Esophagus (tissue), 2 donors: ENCODE results near the gene IFNA21. TPM values are rescaled to one million over a fixed set of nuclear protein-coding genes. Genes with fewer than 3 reads are reported as not detected.

Experiments
- polyA plus RNA-seq, 2 donors: library from polyadenylated mRNA; stranded (reverse); fragments of 200-250 nt; gene quantifications; one replicate each; pipeline ENCODE4 v1.2.3, GENCODE V29; 2013
- donor health status: healthy with polysubstance abuse.
- donor health status: Bipolar disorder and iron deficiency.

The IFNA21 gene
- polyA plus RNA-seq, 2 donors: not detected

Other genes with a start within 250 kb of the IFNA21 start
- 1 to 10 TPM in 1 of 2 donors, under 1 TPM in 1; 0.98 to 1.1 TPM for gene HACD4, start 135.0 kb downstream of the IFNA21 start, polyA plus RNA-seq
- not detected for gene IFNB1, start 88.7 kb downstream of the IFNA21 start, polyA plus RNA-seq
- gene IFNW1, start 24.8 kb downstream of the IFNA21 start, polyA plus RNA-seq: not detected
- not detected for gene IFNA4, start 20.9 kb upstream of the IFNA21 start, polyA plus RNA-seq
- gene IFNA7, start 35.5 kb upstream of the IFNA21 start, polyA plus RNA-seq: not detected
- gene IFNA10, start 40.5 kb upstream of the IFNA21 start, polyA plus RNA-seq: not detected
- not detected for gene IFNA16, start 50.7 kb upstream of the IFNA21 start, polyA plus RNA-seq
- gene IFNA17, start 61.6 kb upstream of the IFNA21 start, polyA plus RNA-seq: not detected
- gene IFNA14, start 73.3 kb upstream of the IFNA21 start, polyA plus RNA-seq: not detected
- gene IFNA5, start 138.7 kb upstream of the IFNA21 start, polyA plus RNA-seq: under 1 TPM in 1 of 2 donors, not detected in 1; 0.04 TPM
- gene KLHL9, start 168.7 kb upstream of the IFNA21 start, polyA plus RNA-seq: 1 to 10 TPM; 5.0 to 5.9 TPM
- not detected for gene IFNA6, start 184.2 kb upstream of the IFNA21 start, polyA plus RNA-seq
- not detected for gene IFNA13, start 201.4 kb upstream of the IFNA21 start, polyA plus RNA-seq
- gene IFNA2, start 218.7 kb upstream of the IFNA21 start, polyA plus RNA-seq: not detected
- gene IFNA8, start 242.5 kb upstream of the IFNA21 start, polyA plus RNA-seq: not detected